Stimulated activated CD8-positive, alpha-beta memory T cell treated with anti-CD3 and anti-CD28 coated beads, Interleukin-7, amount 100 ng/mL, for 1 hour (primary cell): Measurements from ENCODE around the gene MOCOS.

Experiments
- DNase-seq, 2 donors: peaks; one replicate each; pipeline ENCODE4 v3.0.0-alpha.2; 2020; ENCODE audit warnings: low read depth in 2 of 2

The MOCOS gene

GRCh38 chr18:36303211-36303844 is 116.0 kb downstream of the MOCOS start:
- no peak for DNase-seq

GRCh38 chr18:36304723-36305122 is 117.4 kb downstream of the MOCOS start:
- DNase-seq = no peak

- no peak for DNase-seq
Observed at GRCh38 chr18:36305375-36305774, 118.1 kb downstream of the MOCOS start.

DNA sequence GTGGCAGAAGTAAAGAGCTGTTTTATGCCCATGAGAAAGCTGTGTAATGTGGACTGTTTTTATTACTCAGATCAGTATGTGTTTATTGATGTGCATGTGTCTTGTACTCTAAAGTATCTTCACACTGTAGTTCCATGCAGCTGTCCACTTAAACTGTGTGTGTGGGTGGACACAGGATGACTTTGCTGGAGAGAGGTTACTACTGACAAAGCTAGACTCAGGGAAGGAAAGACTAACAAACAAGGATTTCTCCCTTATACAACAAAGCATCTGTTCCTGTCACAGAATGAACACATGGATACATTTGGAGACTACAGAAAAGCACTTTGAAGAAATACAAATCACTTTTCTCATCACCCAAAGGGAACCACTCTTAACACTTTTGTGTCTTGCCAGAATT is 120.2 kb downstream of the MOCOS start:
- DNase-seq = no peak

- no peak for DNase-seq
Observed at GRCh38 chr18:36308711-36309435, 121.6 kb downstream of the MOCOS start.

DNA sequence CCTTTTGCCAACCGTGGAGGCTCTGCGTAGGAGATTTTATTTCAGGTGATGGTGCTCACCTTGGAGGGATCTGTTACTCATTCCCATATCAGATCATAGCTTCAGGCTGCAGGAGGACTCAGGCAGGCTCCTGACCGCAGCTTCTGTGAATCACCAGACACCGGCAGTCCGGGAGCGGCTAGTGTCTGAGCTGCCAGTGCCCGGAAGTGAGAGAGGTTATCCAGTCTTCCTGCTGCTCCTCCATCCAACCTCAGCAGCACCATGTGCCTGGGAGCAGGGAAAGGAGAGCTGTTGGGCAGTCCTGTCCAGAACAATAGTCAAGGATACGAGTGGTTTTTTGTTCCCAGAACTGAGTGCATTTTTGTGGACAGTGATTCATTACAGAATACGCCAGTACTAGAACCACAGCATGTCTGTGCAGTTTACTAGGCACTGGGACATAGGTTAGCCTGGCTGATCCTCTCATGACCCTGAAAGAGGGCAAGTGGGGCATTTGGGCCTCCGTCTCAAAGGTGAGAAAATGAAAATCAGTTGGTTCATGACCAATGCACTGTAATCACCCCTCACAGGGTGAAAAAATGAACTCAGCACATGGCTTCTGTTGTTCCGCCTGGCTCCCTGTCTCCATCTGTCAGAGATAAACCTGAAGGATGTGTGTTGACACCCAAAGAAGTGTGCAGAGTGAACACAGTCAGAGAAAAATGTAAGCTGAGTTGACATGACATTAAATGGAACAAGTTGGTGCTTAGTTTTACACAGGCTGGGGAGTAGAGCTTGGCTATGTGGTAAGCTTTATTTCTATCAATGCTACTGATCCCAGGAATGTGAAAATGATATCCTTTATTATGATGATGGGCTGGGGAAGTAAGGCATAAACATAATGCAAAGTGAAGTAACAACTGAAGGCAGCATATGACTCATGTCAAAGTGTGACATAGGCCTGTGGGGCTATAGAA is 122.4 kb downstream of the MOCOS start:
- DNase-seq = no peak

- no peak for DNase-seq
Observed at GRCh38 chr18:36311026-36311570, 123.8 kb downstream of the MOCOS start.

DNA sequence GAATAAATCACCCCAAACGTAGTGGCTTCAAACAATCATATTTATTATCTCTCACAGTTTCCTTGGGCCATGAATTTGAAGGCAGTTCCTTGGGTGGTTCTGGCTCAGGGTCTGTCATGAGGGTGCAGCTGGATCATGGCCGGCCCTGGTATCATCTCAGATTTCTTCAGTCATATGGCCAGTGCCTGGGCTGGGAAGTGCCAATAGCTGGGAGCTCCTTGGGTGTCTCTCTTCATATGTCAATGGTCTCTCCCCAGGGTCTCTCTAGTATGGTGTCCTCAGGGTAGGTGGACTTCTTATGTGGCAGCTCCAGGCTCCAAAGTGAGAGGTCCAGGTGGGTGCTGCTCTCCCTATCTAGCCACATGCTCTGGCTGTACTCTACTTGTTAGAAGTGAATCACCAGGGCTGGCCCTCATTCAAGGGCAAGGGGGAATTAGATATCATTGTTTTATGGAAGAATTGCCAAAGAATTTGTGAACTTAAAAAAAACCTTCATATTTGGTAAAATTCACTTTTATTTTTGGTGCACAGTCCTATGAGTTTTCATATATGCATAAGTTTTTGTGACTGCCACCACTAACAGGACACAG is 125.6 kb downstream of the MOCOS start:
- no peak for DNase-seq

- DNase-seq = no peak
Observed at GRCh38 chr18:36314098-36314497, 126.8 kb downstream of the MOCOS start.

GRCh38 chr18:36314754-36315153 is 127.5 kb downstream of the MOCOS start:
- no peak for DNase-seq

GRCh38 chr18:36315736-36316135 is 128.4 kb downstream of the MOCOS start:
- DNase-seq = no peak

DNA sequence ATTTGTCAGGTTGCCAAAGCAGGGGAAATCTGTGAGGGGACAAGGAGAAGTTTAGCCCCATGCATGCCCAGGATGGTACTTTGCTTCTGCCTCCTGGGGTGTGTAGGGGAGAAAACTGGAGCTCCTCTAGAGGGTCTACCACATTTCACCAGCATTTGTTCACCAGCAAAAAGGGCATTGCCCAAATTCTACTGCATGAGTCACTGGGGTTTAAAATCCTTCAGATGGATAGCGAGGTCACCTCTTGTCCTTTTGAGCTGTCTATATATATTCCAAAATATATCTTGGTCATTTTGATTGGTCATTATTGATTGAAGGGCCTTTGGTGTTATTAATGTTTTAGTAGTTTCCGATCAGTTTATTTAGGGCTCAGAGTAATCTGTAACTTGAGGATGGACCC is 128.9 kb downstream of the MOCOS start:
- DNase-seq = no peak
